Astrocyte (in vitro differentiated cells and primary cell): ENCODE measurements around the gene SHROOM3. TPM values are rescaled to one million over a fixed set of nuclear protein-coding genes. Genes with fewer than 3 reads are reported as not detected.
A peak's percentile ranks its signal among the peaks of the same experiment; 100 is the strongest.

Source experiments
- DNase-seq: peaks from one replicate; pipeline ENCODE4 v3.0.0-alpha.2; 2010; ENCODE audit warnings: low read depth
- FAIRE-seq: peaks from 2 replicates; lab custom pipeline; 2011; peaks lifted over from hg19 to GRCh38; lab: Jason Lieb, UNC
- H2AFZ ChIP-seq: 2 replicates; pipeline ENCODE4 v1.6.0; 2012; ENCODE audit warnings: low read depth, low read length, inconsistent platforms
- H3K27ac ChIP-seq: 2 replicates; pipeline ENCODE4 v1.5.1; 2011; ENCODE audit warnings: low read depth, low read length, inconsistent platforms
- H3K27me3 ChIP-seq: 2 replicates; pipeline ENCODE4 v1.6.0; 2011; ENCODE audit warnings: low read length, inconsistent platforms; ENCODE audit not compliant: insufficient read depth
- H3K36me3 ChIP-seq: 2 replicates; pipeline ENCODE4 v1.5.1; 2011; ENCODE audit warnings: low read length, inconsistent platforms; ENCODE audit not compliant: insufficient read depth
- H3K4me1 ChIP-seq: 2 replicates; pipeline ENCODE4 v1.5.1; 2011; ENCODE audit warnings: low read length, inconsistent platforms; ENCODE audit not compliant: insufficient read depth
- H3K4me2 ChIP-seq: 2 replicates; pipeline ENCODE4 v1.6.0; 2012; ENCODE audit warnings: low read length, inconsistent platforms
- H3K4me3 ChIP-seq: 2 replicates; pipeline ENCODE4 v1.5.1; 2011; ENCODE audit warnings: low read depth, mild to moderate bottlenecking, low read length, inconsistent platforms; ENCODE audit not compliant: insufficient read depth
- H3K79me2 ChIP-seq: 2 replicates; pipeline ENCODE4 v1.6.0; 2012; ENCODE audit warnings: mild to moderate bottlenecking, low read length, inconsistent platforms; ENCODE audit not compliant: insufficient read depth
- H3K9ac ChIP-seq: 2 replicates; pipeline ENCODE4 v1.6.0; 2012; ENCODE audit warnings: mild to moderate bottlenecking, low read length, inconsistent platforms
- H3K9me3 ChIP-seq: 2 replicates; pipeline ENCODE4 v1.5.1; 2012; ENCODE audit warnings: low read depth, mild to moderate bottlenecking, low read length, inconsistent platforms; ENCODE audit not compliant: insufficient read depth
- H4K20me1 ChIP-seq: 2 replicates; pipeline ENCODE4 v1.6.0; 2012; ENCODE audit warnings: low read length, inconsistent platforms; ENCODE audit not compliant: insufficient read depth
- H3K27ac Mint-ChIP-seq: one replicate; pipeline ENCODE4 v1.8.0; 2021; ENCODE audit warnings: mild to moderate bottlenecking, mixed read lengths; ENCODE audit not compliant: unreplicated experiment
- H3K27me3 Mint-ChIP-seq: one replicate; pipeline ENCODE4 v1.8.0; 2021; ENCODE audit warnings: low read depth, mixed read lengths; ENCODE audit not compliant: unreplicated experiment
- H3K36me3 Mint-ChIP-seq: one replicate; pipeline ENCODE4 v1.8.0; 2021; ENCODE audit warnings: low read depth, mixed read lengths; ENCODE audit not compliant: unreplicated experiment
- H3K4me1 Mint-ChIP-seq: one replicate; pipeline ENCODE4 v1.8.0; 2021; ENCODE audit warnings: low read depth, mixed read lengths; ENCODE audit not compliant: unreplicated experiment
- H3K4me3 Mint-ChIP-seq: one replicate; pipeline ENCODE4 v1.8.0; 2021; ENCODE audit warnings: mild to moderate bottlenecking, moderate library complexity, mixed read lengths; ENCODE audit not compliant: unreplicated experiment
- H3K9me3 Mint-ChIP-seq: one replicate; pipeline ENCODE4 v1.8.0; 2021; ENCODE audit warnings: mild to moderate bottlenecking, mixed read lengths; ENCODE audit not compliant: unreplicated experiment
- EZH2 ChIP-seq: IDR thresholded peaks from 2 replicates; pipeline ENCODE4 v1.6.1; 2012; ENCODE audit warnings: mild to moderate bottlenecking, low read length, inconsistent platforms; ENCODE audit not compliant: insufficient read depth
- total RNA-seq: library from RNA; stranded (reverse); gene quantifications from 2 replicates; pipeline ENCODE4 v1.2.1, GENCODE V29; 2021
- TF ChIP-seq, protein P1 (sequence below): IDR thresholded peaks from 2 replicates; pipeline ENCODE4 v1.5.1; 2011; ENCODE audit warnings: low read depth, mild to moderate bottlenecking, inconsistent platforms, low read length, moderate library complexity; ENCODE audit not compliant: insufficient read depth

SHROOM3 gene
- total RNA-seq, 1 donor from 2014 or later, result 64.6 TPM

DNA sequence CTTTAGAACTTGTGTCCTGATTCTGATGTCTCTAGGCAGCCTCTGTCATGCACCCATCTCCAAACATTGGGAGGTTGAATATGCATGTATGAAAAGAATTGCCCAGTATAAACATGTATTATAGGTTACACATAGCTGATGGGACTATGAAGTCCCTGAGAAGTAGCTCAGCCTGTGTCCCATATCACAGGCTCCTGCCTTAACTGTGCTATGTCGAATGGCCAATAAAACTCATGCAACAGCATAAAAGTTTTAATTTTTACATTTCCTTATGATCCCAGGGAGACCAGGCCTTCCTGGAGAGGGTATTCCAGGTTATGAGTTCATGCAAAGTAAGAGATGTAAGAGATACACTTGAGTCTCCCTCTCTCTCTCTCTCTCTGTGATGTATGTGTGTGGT is 217.4 kb downstream of the SHROOM3 start:
- Histone ChIP-seq H2AFZ (no peak overlapping the region), H3K27me3 (no peaks in the 10 kb centered on the region), H3K36me3 (no peaks in the 10 kb centered on the region), H3K79me2 (no peaks in the 10 kb centered on the region), H3K4me2 (no peak overlapping the region), H3K9me3 (no peaks in the 10 kb centered on the region), H4K20me1 (no peaks in the 10 kb centered on the region), H3K4me1 (peaks cover 14% of the 10 kb centered on the region), H3K27ac (no peak overlapping the region), H3K4me3 (no peak overlapping the region), H3K9ac (no peak overlapping the region)
- Mint-ChIP-seq H3K36me3 (peaks cover 14% of the 10 kb centered on the region), H3K27me3 (no peaks in the 10 kb centered on the region), H3K4me1 (peaks cover 19% of the 10 kb centered on the region), H3K4me3 (no peak overlapping the region), H3K9me3 (no peaks in the 10 kb centered on the region), H3K27ac (no peak overlapping the region)
- FAIRE-seq (no peak), DNase-seq (no peak)
- TF ChIP-seq EZH2, result no peak

DNA sequence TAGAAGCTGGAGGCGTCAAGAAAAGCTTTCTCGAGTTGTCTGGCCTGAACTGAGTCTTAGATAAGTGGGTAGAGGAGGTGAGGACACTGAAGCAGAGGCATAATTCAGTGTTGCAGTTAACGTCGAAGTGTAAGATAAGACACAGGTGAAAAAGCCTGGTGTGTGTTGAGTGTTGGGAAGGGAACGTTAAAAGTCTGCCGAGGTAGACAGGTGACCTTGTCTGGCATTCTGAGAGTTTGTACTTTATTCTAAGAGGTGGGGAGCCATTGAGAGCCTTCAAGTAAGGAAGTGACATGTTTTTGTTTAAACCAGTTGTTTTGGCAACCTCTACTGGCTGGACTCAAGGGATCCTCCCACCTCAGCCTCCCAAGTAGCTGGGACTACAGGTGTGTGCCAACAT is 219.1 kb downstream of the SHROOM3 start:
- H4K20me1 ChIP-seq, result peaks cover 3% of the 10 kb centered on the region
- Mint-ChIP-seq H3K4me1 (peaks cover 36% of the 10 kb centered on the region), H3K4me3 (no peak overlapping the region), H3K27ac (no peak overlapping the region), H3K27me3 (no peaks in the 10 kb centered on the region), H3K9me3 (no peaks in the 10 kb centered on the region), H3K36me3 (peaks cover 10% of the 10 kb centered on the region)
- H3K79me2 ChIP-seq, result no peaks in the 10 kb centered on the region
- H2AFZ ChIP-seq, result no peak overlapping the region
- H3K4me1 ChIP-seq, result peaks cover 31% of the 10 kb centered on the region
- no peak overlapping the region for H3K4me3 ChIP-seq
- no peak overlapping the region for H3K9ac ChIP-seq
- TF ChIP-seq, protein P1, sequence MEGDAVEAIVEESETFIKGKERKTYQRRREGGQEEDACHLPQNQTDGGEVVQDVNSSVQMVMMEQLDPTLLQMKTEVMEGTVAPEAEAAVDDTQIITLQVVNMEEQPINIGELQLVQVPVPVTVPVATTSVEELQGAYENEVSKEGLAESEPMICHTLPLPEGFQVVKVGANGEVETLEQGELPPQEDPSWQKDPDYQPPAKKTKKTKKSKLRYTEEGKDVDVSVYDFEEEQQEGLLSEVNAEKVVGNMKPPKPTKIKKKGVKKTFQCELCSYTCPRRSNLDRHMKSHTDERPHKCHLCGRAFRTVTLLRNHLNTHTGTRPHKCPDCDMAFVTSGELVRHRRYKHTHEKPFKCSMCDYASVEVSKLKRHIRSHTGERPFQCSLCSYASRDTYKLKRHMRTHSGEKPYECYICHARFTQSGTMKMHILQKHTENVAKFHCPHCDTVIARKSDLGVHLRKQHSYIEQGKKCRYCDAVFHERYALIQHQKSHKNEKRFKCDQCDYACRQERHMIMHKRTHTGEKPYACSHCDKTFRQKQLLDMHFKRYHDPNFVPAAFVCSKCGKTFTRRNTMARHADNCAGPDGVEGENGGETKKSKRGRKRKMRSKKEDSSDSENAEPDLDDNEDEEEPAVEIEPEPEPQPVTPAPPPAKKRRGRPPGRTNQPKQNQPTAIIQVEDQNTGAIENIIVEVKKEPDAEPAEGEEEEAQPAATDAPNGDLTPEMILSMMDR, result no peak
- no peak for TF ChIP-seq EZH2
- H3K27ac ChIP-seq, result no peak overlapping the region
- no peaks in the 10 kb centered on the region for H3K27me3 ChIP-seq
- no peak overlapping the region for H3K4me2 ChIP-seq
- DNase-seq (no peak), FAIRE-seq (no peak)
- H3K9me3 ChIP-seq, result no peaks in the 10 kb centered on the region
- H3K36me3 ChIP-seq, result no peaks in the 10 kb centered on the region

DNA sequence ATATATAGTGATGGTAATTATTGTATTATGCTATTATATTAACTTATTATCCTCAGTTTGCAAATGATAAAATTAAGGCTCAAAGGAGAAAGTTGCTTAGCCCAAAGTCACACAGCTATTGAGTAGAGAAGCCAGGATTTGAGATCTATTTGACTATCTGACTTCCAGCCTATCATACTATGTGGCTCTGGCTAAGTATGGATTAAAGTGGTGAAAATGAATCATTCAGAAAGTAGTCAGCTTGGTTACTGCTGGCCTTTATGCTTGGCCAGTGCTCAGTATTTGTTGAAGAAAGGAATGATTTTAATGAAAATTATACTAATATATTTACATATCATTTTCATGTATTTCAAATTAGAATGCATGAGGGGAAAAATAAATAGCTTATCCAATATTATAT is 219.8 kb downstream of the SHROOM3 start:
- no peak overlapping the region for H3K27ac ChIP-seq

More for the DNA sequence above, 219.8 kb downstream of the SHROOM3 start:
- H3K9me3 Mint-ChIP-seq, result no peaks in the 10 kb centered on the region
- TF ChIP-seq EZH2, result no peak
- TF ChIP-seq, protein P1, result no peak
- Histone ChIP-seq H3K4me2 (no peak overlapping the region), H3K79me2 (no peaks in the 10 kb centered on the region), H2AFZ (no peak overlapping the region), H4K20me1 (peaks cover 3% of the 10 kb centered on the region), H3K9me3 (no peaks in the 10 kb centered on the region), H3K4me1 (peaks cover 35% of the 10 kb centered on the region), H3K4me3 (no peak overlapping the region), H3K9ac (no peak overlapping the region), H3K36me3 (no peaks in the 10 kb centered on the region), H3K27me3 (no peaks in the 10 kb centered on the region)
- H3K4me1 Mint-ChIP-seq, result peaks cover 38% of the 10 kb centered on the region
- no peak overlapping the region for H3K4me3 Mint-ChIP-seq
- FAIRE-seq (no peak), DNase-seq (peak; percentile 55)
- H3K36me3 Mint-ChIP-seq, result peaks cover 8% of the 10 kb centered on the region
- no peaks in the 10 kb centered on the region for H3K27me3 Mint-ChIP-seq
- no peak overlapping the region for H3K27ac Mint-ChIP-seq
